ENCODE data around the gene HSD3B2.

GRCh38 chr1:119429687-119430086 is 14.7 kb downstream of the HSD3B2 start:
- no peak for TF ChIP-seq CTCF (conservative IDR thresholded peaks at IDR 0.05 in 1 of 2, IDR thresholded peaks at IDR 0.05 in 1 of 2; ENCODE audit: extremely low read depth in 1 of 2, insufficient read depth in 1 of 2, low read depth in 1 of 2, low read length in 2 of 2)
- no peak for TF ChIP-seq EZH2 (IDR thresholded peaks at IDR 0.05; ENCODE audit: borderline replicate concordance, low read length)

All from mammary epithelial cell (primary cell).